ENCODE results near the gene GNAS-AS1. TPM values are rescaled to one million over a fixed set of nuclear protein-coding genes. Genes with fewer than 3 reads are reported as not detected.

The GNAS-AS1 gene
- total and polyA plus RNA-seq, 2 of the 8 experiments (the other 6 are each of a cell fraction or from before 2014, with no cell fraction given): 4.7 to 13.7 TPM

- Histone ChIP-seq H2BK15ac (ENCODE audit: low read length) (0 out of 2 replicates have a peak overlapping the region, but pooled peaks have one; percentile 61), H2BK5ac (ENCODE audit: low read depth, low read length) (peak overlapping the region; percentile 78; the same call in 1 of the 2 replicates), H3K56ac (replicated peaks; ENCODE audit: insufficient read length, low read depth, low read length) (peak overlapping the region; percentile 50), H4K91ac (replicated peaks; ENCODE audit: insufficient read length, low read length) (peak overlapping the region; percentile 34), H3K9me3 (ENCODE audit: insufficient read depth in 2 of 2, low read depth in 1 of 2, low read length in 1 of 2) (peaks cover 2 to 3% of the 10 kb centered on the region in 2 experiments; a peak in 1 of 4 replicates), H3K4me1 (replicated peaks in 1 of 4; ENCODE audit: control insufficient read depth in 3 of 4, insufficient read depth in 4 of 4, low read length in 3 of 4) (peaks cover 0 to 10% (median 5%) of the 10 kb centered on the region in 4 experiments; a peak in 6 of 7 replicates), H3K79me1 (ENCODE audit: low read depth, low read length) (no peaks in the 10 kb centered on the region; the same call in 1 of the 2 replicates), H3K23me2 (ENCODE audit: low read depth, low read length) (peaks cover 14% of the 10 kb centered on the region), H3K4me2 (ENCODE audit: insufficient read depth in 1 of 2, low read depth in 2 of 2, low read length in 2 of 2) (peak overlapping the region; percentile 80 to 97), H3K14ac (ENCODE audit: insufficient read length) (no peak overlapping the region), H3K18ac (ENCODE audit: extremely low read depth, low read length) (0 out of 2 replicates have a peak overlapping the region, but pooled peaks have one; percentile 51), H4K5ac (ENCODE audit: insufficient read length, low read depth, low read length) (peak overlapping the region; percentile 50), H3K27ac (ENCODE audit: low read depth, low read length) (peak overlapping the region; percentile 53; the same call in 1 of the 2 replicates), H2BK20ac (ENCODE audit: low read length) (no peak overlapping the region), H4K8ac (ENCODE audit: extremely low read depth, insufficient read depth, low read length) (peak overlapping the region; percentile 95), H3K9ac (replicated peaks in 1 of 4; ENCODE audit: extremely low read depth in 1 of 4, low read depth in 3 of 4, low read length in 3 of 4) (peak overlapping the region; percentile 65 to 84 (median 72)), H3K27me3 (replicated peaks in 1 of 4; ENCODE audit: control insufficient read depth in 3 of 4, extremely low read depth in 1 of 4, insufficient read depth in 3 of 4, low read length in 3 of 4) (peaks cover 0 to 6% (median 2%) of the 10 kb centered on the region in 4 experiments; a peak in 2 of 7 replicates), H2AK5ac (ENCODE audit: low read depth, low read length) (no peak overlapping the region), H4K20me1 (replicated peaks in 1 of 2; ENCODE audit: control insufficient read depth in 1 of 2, insufficient read depth in 2 of 2, low read length in 2 of 2) (peaks cover under 1% of the 10 kb centered on the region in 2 experiments), H2AFZ (ENCODE audit: low read length) (no peak overlapping the region), H3K36me3 (ENCODE audit: control insufficient read depth in 2 of 4, insufficient read depth in 4 of 4, low read length in 3 of 4) (peaks cover 0 to 8% (median 3%) of the 10 kb centered on the region in 4 experiments; a peak in 2 of 8 replicates), H3K79me2 (ENCODE audit: control insufficient read depth in 1 of 2, insufficient read depth in 2 of 2, low read length in 2 of 2) (peaks cover 5 to 20% of the 10 kb centered on the region in 2 experiments; a peak in 3 of 4 replicates), H3K4ac (replicated peaks; ENCODE audit: insufficient read length, low read depth, low read length) (no peak overlapping the region), H2BK120ac (replicated peaks; ENCODE audit: low read depth, low read length) (no peak overlapping the region), H3K4me3 (ENCODE audit: extremely low read depth in 1 of 4, insufficient read depth in 2 of 4, low read depth in 3 of 4, low read length in 4 of 4) (peak overlapping the region; percentile 78 to 95 (median 85)), H3K23ac (ENCODE audit: insufficient read length) (no peak overlapping the region), H2BK12ac (ENCODE audit: low read depth, low read length) (no peak overlapping the region)
- peak in 1 of 2 experiments; percentile 84 for DNase-seq (ENCODE audit: low read depth in 1 of 2, low spot score in 2 of 2)
- no peak for FAIRE-seq
- POLR2A ChIA-PET (ENCODE audit: partially characterized antibody): interaction anchor here (0.5 to 3.7 kb wide), 17 partner anchors 9 to 377 kb away, joined by 3 to 37 read pairs (median 5); partner anchors contain the start of genes ATP5F1E, GNAS and NELFCD
- CTCF ChIA-PET (ENCODE audit: partially characterized antibody): no interaction called here
- WGBS, 2 experiments (ENCODE audit: extremely low coverage in 1 of 2, insufficient coverage in 1 of 2, insufficient read length in 1 of 2, insufficient replicate concordance in 2 of 2, low coverage in 1 of 2, low lambda C conversion rate in 2 of 2, missing lambda C conversion rate in 1 of 2): 25% methylated on average over 36 of the region's 101 CpGs; no CpG with 5 or more reads in 1 of the 2 experiments
- TF ChIP-seq CBX8 (IDR thresholded peaks at IDR 0.05; ENCODE audit: borderline replicate concordance, low read depth, low read length): no peak
- TF ChIP-seq ATF3 (IDR thresholded peaks at IDR 0.05; ENCODE audit: insufficient read depth, low read depth, low read length): peak; percentile 79
- peak; percentile 70; the same call in 1 of the 2 replicates for TF ChIP-seq SRF (IDR thresholded peaks at IDR 0.05; ENCODE audit: low read depth, low read length)
- TF ChIP-seq CREB1 (IDR thresholded peaks at IDR 0.05): peak; percentile 96
- no peak for TF ChIP-seq BRCA1 (IDR thresholded peaks at IDR 0.05; ENCODE audit: low read depth, low read length)
- no peak for TF ChIP-seq TEAD4 (IDR thresholded peaks at IDR 0.05; ENCODE audit: low read depth, low read length)
- no peak for TF ChIP-seq EGR1 (IDR thresholded peaks at IDR 0.05; ENCODE audit: borderline replicate concordance, low read depth, low read length)
- TF ChIP-seq HDAC2 (IDR thresholded peaks at IDR 0.05; ENCODE audit: borderline replicate concordance in 1 of 2, low read depth in 2 of 2, low read length in 2 of 2): no peak
- TF ChIP-seq NRF1 (IDR thresholded peaks at IDR 0.05; ENCODE audit: low read depth, low read length): peak; percentile 18; the same call in 1 of the 2 replicates
- TF ChIP-seq SP4 (IDR thresholded peaks at IDR 0.05; ENCODE audit: low read length): no peak
Observed at GRCh38 chr20:58888521-58889333, 38.0 kb upstream of the GNAS-AS1 start.
